NCI-H128 (cell line): ENCODE results near the gene BPIFA2.
"Not testable (repeated sequence)": the region's sequence is repeated elsewhere in the genome, so short reads cannot be mapped to it uniquely, and the experiment has no call there.

Experiments used
- DNase-seq: peaks from one replicate; lab custom pipeline; 2025; ENCODE audit not compliant: unreplicated experiment; lab: John Stamatoyannopoulos, UW

Gene BPIFA2

DNA sequence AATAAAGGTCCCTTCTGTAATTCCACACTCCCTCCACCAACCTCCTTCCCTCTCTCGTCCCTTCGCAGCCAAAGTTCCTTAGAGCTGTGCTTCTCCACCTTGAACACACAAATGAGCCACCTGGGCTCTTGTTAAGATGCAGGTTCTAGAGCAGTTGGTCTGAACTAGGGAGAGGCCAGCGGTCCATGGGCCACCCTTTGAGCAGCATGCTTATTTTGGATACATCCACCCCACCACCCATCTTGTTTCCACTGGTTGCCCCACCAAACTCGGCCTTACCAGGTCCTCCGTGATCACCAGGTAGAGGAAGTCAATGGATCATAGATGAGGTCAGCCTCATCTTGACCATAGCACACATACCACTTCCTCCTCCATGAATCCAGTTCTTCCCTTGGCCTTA, 7.3 kb upstream of the BPIFA2 start:
- DNase-seq = no peak

DNA sequence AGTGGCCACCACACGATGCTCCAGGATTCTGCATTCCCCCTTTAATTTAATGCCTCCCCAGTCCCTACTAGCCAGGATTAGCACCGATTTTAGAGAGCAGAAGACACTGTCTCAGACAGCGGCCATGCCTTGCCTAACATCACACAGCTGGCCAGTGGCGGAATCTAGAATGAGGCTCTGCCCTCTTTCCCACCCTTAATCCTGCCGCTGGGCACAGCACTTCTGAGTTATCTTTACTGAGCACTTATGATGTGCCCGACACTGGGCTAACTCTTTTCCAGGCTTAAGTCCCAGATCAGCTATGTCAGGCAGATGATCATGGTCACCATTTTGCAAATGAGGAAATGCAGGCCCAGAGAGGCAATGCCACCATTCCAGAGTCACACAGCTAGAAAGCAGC, 5.6 kb upstream of the BPIFA2 start:
- no peak for DNase-seq

DNA sequence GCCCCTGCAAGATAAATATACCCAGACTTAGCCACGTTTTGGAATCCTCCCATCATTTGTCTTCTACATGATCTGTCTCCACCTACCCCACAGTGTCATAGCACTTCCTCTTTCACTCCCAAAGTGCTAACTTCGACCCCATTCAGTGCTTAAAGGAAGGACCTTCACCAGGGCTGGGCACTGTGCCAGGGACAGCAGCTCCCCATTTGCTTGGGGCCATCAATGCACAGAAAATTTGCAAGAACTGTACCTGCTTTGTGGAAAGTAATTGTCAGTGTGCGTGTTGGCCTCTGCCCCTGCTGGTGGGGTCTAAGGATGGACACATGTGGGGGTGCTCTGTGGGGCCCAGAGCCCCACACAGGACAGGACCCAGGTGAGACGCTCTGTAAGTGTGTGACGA, 5.2 kb upstream of the BPIFA2 start:
- DNase-seq = no peak

DNA sequence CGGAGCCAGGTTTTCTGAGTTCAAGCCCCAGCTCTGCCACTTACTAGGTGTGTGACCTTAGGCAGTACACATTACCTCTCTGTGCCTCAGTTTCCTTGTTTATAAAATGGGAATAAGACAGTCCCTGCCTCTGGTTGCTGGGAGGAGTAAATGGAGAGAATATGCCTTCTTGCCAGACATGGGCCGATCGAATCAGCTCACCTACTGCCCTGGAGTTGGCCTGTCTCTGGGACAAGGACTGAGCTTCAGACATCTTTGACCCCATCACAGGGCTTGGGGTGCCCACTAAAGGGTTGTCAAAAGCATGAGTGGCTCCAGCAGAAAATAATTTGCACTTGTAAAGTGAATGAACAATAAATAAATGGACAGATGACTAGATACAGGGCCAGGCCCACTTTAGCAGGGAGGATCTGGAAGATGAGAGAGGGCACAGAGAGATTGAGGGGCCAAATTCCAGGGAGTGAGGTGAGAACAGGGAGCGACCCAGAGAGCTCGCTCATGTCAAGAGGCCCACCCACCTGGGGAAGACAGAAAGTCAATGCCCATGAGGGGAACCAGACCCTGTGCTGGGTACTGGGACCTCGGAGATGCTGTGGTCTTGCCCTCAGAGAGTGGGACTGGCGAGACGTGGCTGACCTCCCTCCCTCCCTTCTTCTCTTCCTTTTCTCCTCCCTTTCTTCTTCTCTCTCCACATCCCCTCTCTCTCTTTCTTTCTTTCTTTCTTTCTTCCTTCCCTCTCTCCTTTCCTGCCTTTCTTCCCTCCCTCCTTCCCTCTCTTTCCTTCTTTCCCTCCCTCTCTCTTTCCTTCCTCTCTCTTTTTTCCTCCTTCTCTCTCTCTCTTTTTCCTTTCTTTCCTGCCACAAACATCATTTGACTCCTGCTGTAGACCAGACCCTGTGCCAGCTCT, 3.9 kb upstream of the BPIFA2 start:
- no peak for DNase-seq

DNA sequence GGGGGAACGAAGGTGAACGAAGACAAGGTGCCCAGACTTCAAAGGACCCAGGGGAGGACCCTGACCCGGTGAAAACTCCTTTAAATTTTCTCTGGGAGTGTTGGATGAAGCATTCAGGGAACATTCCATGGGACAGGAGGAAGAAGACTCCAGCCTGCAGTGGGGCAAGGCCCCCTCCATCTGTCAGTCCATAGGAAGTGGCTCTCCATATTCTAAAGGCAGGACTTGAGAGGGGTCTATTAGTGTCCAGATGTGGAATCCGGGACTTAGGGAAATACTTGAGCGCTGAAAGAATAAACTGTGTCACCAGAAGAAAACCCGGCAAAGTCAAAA, 3.2 kb upstream of the BPIFA2 start:
- DNase-seq = no peak

DNA sequence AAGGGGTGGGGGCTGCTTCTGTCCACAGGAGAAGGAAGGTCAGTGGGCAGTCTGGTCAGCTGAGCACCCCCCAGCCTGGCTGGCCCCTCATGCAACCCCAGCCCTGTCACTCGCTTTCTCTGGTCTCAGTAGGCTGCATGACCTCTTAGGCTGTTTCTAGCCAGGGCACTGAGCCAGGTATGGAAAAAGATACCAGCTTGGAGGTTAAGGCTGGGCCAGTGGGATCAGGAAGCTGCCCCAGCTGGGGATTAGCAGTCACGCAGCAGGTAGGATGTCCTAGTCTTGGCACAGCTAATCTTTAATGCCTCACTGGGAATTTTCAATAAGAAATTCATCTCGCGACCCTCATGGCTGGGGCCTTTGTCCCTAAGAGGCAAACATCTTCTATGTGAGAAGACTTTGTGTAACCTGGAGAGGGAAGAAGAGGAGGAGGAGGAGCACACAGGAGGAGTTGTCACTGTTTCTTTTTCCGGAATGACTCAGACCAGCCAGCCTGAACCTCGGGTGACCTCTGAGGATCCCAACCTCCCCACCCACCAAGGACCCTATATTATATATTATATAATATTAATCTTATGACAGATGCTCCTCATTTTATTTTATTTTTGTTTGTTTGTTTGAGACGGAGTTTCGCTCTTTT, 2.4 kb upstream of the BPIFA2 start:
- DNase-seq = no peak

DNA sequence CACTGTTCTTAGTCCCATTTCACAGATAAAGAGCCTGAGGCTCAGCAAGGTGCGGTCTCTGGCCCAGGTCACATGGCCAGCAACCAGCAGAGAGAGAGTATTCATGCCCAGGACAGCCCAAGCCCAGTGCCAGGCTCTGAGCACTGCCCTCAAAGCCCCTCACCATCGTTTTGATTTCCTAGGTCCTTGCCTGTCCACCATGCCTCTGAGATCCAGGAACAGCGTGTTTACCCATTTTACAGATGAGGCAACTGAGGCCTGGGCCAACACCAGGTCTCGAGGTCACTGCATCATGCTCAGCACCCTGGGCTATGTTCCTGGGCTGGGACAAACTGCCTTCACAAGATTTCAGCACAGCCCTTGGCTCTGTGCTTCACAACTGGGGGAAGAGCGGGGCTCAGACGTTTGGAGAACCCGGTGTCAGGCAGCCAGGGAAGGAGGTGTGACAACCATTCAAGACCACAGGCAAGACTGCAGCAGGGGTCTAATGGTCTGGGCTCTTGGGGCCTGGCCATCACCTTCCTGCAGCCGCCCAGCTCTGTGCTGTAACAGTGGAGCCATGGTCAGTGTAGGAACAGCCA, 1.3 kb upstream of the BPIFA2 start:
- no peak for DNase-seq

DNA sequence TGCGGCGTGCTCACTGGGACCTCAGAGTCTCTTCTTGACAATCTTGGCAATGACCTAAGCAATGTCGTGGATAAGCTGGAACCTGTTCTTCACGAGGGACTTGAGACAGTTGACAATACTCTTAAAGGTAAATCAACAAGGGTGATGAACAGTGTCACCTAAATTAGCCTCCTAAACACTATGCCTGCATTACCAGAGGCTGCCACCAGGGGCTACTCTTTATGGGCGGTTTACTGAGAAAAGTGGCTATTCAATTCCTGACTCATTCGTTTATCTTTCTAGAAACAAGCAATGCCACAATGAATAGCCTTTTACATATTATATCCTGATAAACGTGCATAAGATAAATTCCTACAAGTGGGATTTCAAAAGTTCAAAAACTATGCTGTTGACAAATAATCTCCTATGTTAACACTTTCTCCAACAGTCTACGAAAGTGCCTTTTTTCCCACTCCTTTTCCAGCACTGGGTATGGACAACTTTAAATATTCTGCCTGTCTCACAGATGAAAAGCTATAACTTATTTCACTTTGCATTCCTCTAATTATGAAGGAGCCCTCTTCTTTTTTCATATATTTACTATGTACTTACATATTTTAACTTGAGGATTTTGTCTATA, 1.3 kb downstream of the BPIFA2 start:
- no peak for DNase-seq

DNA sequence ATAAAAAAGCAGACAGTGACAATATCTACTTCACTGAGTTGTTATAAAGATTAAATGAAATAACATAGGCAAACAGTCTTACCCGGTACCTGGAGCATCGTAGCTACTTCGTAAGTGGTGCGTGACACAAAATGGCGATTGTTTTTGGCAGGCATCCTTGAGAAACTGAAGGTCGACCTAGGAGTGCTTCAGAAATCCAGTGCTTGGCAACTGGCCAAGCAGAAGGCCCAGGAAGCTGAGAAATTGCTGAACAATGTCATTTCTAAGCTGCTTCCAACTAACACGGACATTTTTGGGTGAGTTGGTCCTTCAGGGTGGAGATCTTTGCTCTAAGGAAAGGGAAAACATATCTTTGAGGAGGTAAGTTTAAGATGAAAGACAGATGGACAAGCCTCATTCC, 4.8 kb downstream of the BPIFA2 start:
- no peak for DNase-seq

DNA sequence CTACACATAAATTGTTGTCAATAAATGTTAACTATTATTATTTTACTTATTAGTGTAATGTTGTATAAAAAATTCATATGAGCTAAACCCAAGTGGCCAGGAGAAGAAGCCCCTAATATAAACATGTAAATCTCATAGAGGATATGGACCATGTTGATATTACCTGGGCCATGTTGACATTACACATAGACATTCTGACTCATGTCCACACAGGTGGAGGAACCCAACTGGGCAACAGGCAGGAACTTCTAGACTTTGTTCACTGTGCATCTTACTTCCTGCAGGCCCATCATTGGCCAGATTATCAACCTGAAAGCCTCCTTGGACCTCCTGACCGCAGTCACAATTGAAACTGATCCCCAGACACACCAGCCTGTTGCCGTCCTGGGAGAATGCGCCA, 7.2 kb downstream of the BPIFA2 start:
- DNase-seq = no peak

DNA sequence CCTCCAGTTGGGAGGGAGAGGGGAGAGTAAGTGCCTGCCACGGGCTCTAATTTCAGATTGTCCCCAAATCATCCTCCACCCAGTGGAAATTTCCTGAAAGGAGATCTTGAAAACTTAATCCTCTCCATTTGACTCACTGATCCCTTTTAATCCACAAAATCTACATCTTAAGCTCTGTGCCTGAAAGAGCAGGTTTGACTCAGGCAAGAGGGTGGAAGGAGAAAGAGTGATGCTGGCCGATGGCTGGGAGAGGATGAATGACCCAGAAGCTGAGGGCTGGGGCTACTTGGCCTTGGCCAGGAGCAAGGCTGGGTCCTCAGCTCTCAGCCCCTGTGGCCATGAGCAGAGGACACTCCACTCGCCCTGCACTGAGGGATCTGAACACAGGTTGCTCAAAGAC, 8.1 kb downstream of the BPIFA2 start:
- no peak for DNase-seq

DNA sequence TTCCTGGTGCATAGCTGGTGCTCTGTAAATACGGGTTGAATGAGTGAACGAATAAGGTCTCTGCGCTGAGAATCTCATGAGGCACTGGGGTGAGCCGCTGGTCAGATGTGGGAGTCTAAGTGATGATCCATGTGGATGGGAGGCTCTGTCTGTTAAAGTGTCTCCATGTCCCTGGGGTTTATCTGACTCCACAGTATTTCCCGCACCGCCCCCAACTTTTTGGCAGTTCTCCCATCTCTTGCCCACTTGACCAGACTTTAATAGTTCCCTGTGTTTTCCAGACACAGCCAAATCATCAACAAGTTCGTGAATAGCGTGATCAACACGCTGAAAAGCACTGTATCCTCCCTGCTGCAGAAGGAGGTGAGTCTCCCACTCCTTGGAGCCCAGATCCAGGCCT, 9.9 kb downstream of the BPIFA2 start:
- DNase-seq = no peak

DNA sequence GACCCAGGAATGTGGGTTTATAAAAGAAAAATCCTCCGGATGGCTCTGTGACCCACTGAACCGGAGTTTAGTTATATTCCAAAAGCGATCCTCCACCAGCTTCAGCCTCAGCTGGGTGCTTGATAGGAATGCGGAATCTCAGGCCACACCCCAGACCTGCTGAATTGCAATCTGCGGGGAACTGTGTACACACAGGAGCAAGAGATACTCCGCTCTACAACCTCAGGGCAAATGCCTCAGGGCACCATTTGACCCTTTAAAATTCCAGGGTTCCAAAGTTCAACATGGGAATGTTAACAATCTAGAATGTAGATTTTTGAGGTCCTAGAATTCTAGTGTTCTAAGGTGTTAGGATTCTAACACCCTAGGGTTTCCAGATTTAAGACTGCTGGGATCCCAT, 10.8 kb downstream of the BPIFA2 start:
- DNase-seq = no peak

DNA sequence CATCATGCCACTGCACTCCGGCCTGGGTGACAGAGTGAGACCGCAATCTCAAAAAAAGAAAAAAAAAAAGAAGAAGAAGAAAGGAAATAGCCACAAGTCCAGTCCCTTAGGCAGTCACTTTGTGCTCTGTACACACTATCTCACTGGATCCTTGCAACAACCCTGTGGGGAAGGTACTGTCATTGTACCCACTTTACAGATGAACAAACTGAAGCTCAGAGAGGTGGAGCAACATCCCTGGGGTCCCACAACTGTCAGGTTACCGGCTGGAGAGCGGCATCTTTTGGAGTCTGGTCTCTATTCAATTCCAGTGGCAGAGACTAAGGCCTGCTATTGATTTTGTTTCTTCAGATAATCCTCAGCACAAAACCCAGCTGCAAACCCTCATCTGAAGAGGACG, 12.2 kb downstream of the BPIFA2 start:
- no peak for DNase-seq

DNA sequence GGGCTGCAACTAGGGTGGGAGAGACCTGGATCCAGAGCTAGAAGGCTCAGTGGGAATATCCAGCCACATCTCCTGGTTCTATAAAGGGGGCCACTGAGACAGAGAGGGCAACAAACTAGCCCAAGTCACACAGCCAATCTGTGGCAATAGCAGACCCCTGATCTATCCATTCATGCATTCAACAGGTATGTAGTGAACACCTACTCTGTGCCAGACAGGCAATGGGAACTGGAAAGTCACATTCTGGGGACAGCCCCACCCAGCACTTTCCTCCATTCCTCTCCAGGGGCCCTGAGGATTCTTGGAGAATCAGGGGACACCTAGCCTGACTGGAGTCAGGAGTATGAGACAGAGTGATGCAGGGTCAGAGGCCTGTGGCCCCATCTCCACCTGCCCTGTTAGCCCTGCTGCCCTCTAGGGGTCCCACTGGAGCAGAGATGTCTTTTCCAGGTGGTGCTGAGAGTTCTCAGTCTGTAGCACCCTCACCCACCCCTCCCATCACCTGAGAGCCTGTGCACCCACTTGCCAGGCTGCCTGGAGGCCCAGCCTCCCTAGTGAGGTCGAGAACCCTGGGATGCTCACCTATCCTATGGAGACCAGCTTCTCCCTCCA, 13.6 kb downstream of the BPIFA2 start:
- DNase-seq = no peak

DNA sequence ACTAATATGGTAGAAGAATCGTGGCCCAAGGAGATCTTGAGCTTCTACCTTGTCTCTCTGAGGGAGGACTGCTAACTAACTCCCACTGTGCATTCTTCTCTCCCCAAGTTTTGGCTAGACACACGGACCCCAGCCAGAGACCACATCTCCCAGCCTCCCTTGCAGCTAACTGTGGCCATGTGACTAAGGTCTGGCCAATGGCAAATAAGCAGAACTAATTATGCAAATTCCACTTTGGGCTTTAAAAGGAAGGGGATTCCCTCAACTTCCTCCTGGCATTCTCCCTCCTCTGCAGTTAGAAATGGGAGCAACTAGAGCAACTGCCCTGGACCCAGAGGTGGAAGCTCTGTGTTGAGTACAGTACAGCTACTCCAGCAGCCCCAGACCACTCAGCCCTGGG, 15.4 kb downstream of the BPIFA2 start:
- no peak for DNase-seq

DNA sequence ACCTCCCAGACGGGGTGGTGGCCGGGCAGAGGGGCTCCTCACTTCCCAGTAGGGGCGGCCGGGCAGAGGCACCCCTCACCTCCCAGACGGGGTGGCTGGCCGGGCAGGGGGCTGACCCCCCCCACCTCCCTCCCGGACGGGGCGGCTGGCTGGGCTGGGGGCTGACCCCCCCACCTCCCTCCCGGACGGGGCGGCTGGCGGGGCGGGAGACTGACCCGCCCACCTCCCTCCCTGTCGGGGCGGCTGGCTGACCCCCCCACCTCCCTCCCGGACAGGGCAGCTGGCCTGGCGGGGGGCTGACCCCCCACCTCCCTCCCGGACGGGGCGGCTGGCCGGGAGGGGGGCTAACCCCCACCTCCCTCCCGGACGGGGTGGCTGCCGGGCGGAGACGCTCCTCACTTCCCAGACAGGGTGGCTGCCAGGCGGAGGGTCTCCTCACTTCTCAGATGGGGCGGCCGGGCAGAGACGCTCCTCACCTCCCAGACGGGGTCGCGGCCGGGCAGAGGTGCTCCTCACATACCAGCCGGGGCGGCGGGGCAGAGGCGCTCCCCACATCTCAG, 17.2 kb downstream of the BPIFA2 start:
- not testable (repeated sequence) for DNase-seq

DNA sequence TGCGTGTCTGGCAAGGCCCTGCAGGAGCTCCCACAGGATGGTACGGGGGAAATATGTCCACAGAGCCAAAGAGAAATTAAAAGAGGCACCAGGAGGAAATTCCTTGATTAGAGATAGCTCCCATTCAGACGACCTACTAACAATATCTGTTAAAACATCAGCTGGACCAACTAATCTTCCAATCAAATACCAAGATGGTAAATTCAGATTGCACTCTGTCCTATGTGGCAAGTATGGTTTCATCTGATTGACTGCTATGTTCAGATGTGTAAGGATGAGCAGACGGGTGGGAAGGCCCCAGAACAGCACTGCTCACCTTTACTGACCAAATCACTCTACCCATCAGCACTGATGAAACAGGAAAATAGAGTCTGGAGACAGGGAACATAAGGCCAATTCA, 19.5 kb downstream of the BPIFA2 start:
- no peak for DNase-seq

DNA sequence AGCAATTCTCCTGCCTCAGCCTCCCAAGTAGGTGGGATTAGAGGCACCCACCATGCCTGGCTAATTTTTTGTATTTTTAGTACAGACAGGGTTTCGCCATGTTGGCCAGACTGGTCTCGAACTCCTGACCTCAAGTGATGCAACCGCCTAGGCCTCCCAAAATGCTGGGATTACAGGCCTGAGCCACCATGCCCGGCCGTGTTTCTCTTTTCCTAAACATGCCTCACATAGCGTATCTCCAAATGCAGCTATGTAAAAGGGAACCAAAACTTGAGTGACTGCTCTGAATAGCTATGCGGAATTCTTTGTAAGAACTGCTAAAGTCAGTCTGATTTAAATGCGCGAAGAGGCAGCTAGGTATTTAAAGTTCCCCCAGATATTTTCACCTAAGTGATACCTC, 20.5 kb downstream of the BPIFA2 start:
- DNase-seq = no peak

DNA sequence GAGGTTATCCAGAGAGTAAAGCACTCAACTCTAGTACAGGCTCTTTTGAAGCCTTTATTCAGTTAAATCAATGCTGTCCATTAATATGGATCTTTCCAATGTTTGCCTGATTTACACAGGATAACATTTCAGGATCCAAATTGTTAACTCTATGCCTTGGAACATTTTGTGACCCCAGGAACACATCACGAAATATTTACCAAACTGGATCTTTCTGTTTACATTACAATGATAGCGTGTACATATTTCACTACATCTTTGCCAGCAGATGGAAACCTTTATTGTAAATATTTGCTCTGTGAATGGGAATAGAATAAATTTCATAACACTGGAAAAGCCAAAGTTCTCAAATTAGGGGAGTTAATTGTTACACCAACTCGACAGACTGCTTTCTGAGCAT, 23.5 kb downstream of the BPIFA2 start:
- no peak for DNase-seq

DNA sequence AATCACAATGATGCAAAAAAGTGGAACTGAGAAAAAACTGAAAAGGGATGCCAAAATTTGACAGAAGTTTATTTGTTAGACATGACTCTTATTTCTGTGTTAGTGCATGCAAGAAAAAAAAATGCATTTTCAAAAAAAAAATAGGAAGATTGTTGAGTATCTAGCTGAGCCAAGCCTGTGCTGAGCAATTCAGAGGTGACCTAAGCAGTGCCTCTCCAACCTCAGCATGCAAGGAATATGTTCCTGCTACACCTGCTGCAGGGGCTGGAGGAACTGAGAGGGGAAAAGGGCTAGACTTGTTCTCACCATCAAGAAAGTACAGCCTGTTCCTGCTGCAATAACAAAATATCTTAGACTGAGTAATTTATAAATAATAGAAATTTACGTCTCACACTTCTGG, 24.0 kb downstream of the BPIFA2 start:
- no peak for DNase-seq
